OCI-LY7 (cell line): ENCODE measurements around the gene CDC37L1. TPM values are rescaled to one million over a fixed set of nuclear protein-coding genes. Genes with fewer than 3 reads are reported as not detected.

Source experiments
- BruUV-seq: library from RNA; stranded (reverse); fragments of 400-500 nt; replicated peaks from 2 replicates; lab custom pipeline; 2021; lab: Mats Ljungman, UMichigan
- CTCF ChIA-PET: fragments of 300-600 bp; sonication (Branson Sonifier 250); formaldehyde crosslinking; loops from one replicate; lab custom pipeline; 2022; ENCODE audit warnings: antibody characterized with exemption; ENCODE audit not compliant: unreplicated experiment; lab: Charles Lee
- POLR2A ChIA-PET: fragments of 300-600 bp; sonication (Branson Sonifier 250); formaldehyde crosslinking; loops from one replicate; lab custom pipeline; 2022; ENCODE audit warnings: antibody characterized with exemption; lab: Charles Lee
- DNase-seq: peaks from one replicate; pipeline ENCODE4 v3.0.0-alpha.2; 2015; ENCODE audit warnings: low spot score
- H2AFZ ChIP-seq: fragments of 200-600 bp; sonication (generic), shearing (Covaris generic); 2 replicates; pipeline ENCODE4 v1.6.1; 2014; ENCODE audit warnings: mild to moderate bottlenecking, antibody characterized with exemption, low read length, moderate library complexity
- H3K27ac ChIP-seq: fragments of 200-600 bp; sonication (generic); 2 replicates; pipeline ENCODE4 v1.5.1; 2014; ENCODE audit warnings: mixed run types, low read depth, mild to moderate bottlenecking, moderate library complexity, low read length, inconsistent platforms; ENCODE audit not compliant: poor library complexity, severe bottlenecking
- H3K36me3 ChIP-seq: fragments of 200-600 bp; sonication (generic); 2 replicates; pipeline ENCODE4 v1.6.1; 2014; ENCODE audit warnings: mild to moderate bottlenecking, antibody characterized with exemption, low read length, moderate library complexity, mixed read lengths; ENCODE audit not compliant: insufficient read depth
- H3K4me1 ChIP-seq: fragments of 200-600 bp; sonication (generic); 2 replicates; pipeline ENCODE4 v1.5.1; 2014; ENCODE audit warnings: mild to moderate bottlenecking, low read length; ENCODE audit not compliant: insufficient read depth, poor library complexity, severe bottlenecking
- H3K4me2 ChIP-seq: fragments of 200-600 bp; sonication (generic); 2 replicates; pipeline ENCODE4 v1.6.1; 2014; ENCODE audit warnings: mild to moderate bottlenecking, low read length
- H3K4me3 ChIP-seq: fragments of 200-600 bp; sonication (generic); 2 replicates; pipeline ENCODE4 v1.5.1; 2014; ENCODE audit warnings: mild to moderate bottlenecking, low read depth, low read length; ENCODE audit not compliant: poor library complexity, severe bottlenecking
- H3K79me2 ChIP-seq: fragments of 200-600 bp; sonication (generic); 2 replicates; pipeline ENCODE4 v1.6.1; 2016; ENCODE audit warnings: low read depth, mild to moderate bottlenecking, low read length, moderate library complexity, mixed read lengths; ENCODE audit not compliant: insufficient read depth
- H3K9me2 ChIP-seq: fragments of 200-600 bp; sonication (generic); 2 replicates; pipeline ENCODE4 v1.6.1; 2016; ENCODE audit warnings: mild to moderate bottlenecking, low read length, mixed read lengths; ENCODE audit not compliant: insufficient read depth
- H3K9me3 ChIP-seq: fragments of 200-600 bp; sonication (generic); 2 replicates; pipeline ENCODE4 v1.6.1; 2014; ENCODE audit warnings: mild to moderate bottlenecking, mixed run types, low read length, mixed read lengths
- H4K20me1 ChIP-seq: fragments of 200-600 bp; sonication (generic); 2 replicates; pipeline ENCODE4 v1.6.1; 2014; ENCODE audit warnings: mild to moderate bottlenecking, antibody characterized with exemption, low read length, moderate library complexity, mixed read lengths; ENCODE audit not compliant: insufficient read depth
- EZH2phosphoT487 ChIP-seq: fragments of 200-600 bp; sonication (generic); IDR thresholded peaks from 2 replicates; pipeline ENCODE4 v1.6.1; 2018; ENCODE audit warnings: low read depth, borderline replicate concordance, mild to moderate bottlenecking, mixed run types, antibody characterized with exemption, low read length, moderate library complexity, mixed read lengths
- intact Hi-C: fragments of 100-400 bp; cut with micrococcal nuclease; formaldehyde crosslinking; loops from one replicate; pipeline ENCODE4 v1.10.0; 2022; ENCODE audit not compliant: unreplicated experiment
- total RNA-seq, 2 experiments: library from RNA; depleted of rRNA in 1 of 2; stranded (reverse); fragments of >200 nt in 1 of 2; shearing (Covaris generic) in 1 of 2; gene quantifications; 2 replicates each; pipeline ENCODE4 v1.2.3, GENCODE V29; 2014 to 2022
- TF ChIP-seq, protein P1 (sequence below): fragments of 200-600 bp; sonication (generic); conservative IDR thresholded peaks from 2 replicates; pipeline ENCODE4 v1.5.1; 2014; ENCODE audit warnings: mild to moderate bottlenecking, antibody characterized with exemption, low read length, moderate library complexity, mixed read lengths

CDC37L1 gene
- total RNA-seq, 2 experiments from 2014 or later: 9.3 to 11.7 TPM

GRCh38 chr9:4740638-4741364 lies 61.4 kb downstream of the CDC37L1 start, which contains the start of gene AK3:
AK3 (minus strand) TSS chr9:4741202; CDS start chr9:4741087, 115 bp downstream.
- no peaks in the 10 kb centered on the region for H3K9me3 ChIP-seq
- intact Hi-C loops: loop anchor here (1.0 to 5.0 kb wide), 6 partner anchors 52 to 696 kb away; partner anchors contain the start of genes CDC37L1, JAK2, PLGRKT and PLPP6
- no peaks in the 10 kb centered on the region for H3K9me2 ChIP-seq
- H3K4me3 ChIP-seq: peak within 1 kb of the TSS; percentile 86
- no TSS peak for BruUV-seq
- peak within 1 kb of the TSS; percentile 89 for H2AFZ ChIP-seq
- H3K4me1 ChIP-seq: peaks cover 23% of the 10 kb centered on the region
- H4K20me1 ChIP-seq: peaks cover 3% of the 10 kb centered on the region; the same call in 1 of the 2 replicates
- CTCF ChIA-PET: interaction anchor here (0.5 to 1.4 kb wide), 2 partner anchors 10 to 20 kb away, joined by 3 read pairs; no protein-coding TSS in a partner anchor
- no peaks in the 10 kb centered on the region for H3K36me3 ChIP-seq
- peak; percentile 94 for DNase-seq
- peak within 1 kb of the TSS; percentile 76 for H3K4me2 ChIP-seq
- TF ChIP-seq EZH2phosphoT487: no peak
- TF ChIP-seq, protein P1, sequence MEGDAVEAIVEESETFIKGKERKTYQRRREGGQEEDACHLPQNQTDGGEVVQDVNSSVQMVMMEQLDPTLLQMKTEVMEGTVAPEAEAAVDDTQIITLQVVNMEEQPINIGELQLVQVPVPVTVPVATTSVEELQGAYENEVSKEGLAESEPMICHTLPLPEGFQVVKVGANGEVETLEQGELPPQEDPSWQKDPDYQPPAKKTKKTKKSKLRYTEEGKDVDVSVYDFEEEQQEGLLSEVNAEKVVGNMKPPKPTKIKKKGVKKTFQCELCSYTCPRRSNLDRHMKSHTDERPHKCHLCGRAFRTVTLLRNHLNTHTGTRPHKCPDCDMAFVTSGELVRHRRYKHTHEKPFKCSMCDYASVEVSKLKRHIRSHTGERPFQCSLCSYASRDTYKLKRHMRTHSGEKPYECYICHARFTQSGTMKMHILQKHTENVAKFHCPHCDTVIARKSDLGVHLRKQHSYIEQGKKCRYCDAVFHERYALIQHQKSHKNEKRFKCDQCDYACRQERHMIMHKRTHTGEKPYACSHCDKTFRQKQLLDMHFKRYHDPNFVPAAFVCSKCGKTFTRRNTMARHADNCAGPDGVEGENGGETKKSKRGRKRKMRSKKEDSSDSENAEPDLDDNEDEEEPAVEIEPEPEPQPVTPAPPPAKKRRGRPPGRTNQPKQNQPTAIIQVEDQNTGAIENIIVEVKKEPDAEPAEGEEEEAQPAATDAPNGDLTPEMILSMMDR: peak; percentile 49
- peaks cover 47% of the 10 kb centered on the region for H3K79me2 ChIP-seq
- POLR2A ChIA-PET: interaction anchor here (0.6 to 2.6 kb wide), 16 partner anchors 8 to 742 kb away, joined by 3 to 10 read pairs (median 4); partner anchors contain the start of genes PLGRKT, PLPP6 and RCL1
- peak within 1 kb of the TSS; percentile 61 for H3K27ac ChIP-seq

DNA sequence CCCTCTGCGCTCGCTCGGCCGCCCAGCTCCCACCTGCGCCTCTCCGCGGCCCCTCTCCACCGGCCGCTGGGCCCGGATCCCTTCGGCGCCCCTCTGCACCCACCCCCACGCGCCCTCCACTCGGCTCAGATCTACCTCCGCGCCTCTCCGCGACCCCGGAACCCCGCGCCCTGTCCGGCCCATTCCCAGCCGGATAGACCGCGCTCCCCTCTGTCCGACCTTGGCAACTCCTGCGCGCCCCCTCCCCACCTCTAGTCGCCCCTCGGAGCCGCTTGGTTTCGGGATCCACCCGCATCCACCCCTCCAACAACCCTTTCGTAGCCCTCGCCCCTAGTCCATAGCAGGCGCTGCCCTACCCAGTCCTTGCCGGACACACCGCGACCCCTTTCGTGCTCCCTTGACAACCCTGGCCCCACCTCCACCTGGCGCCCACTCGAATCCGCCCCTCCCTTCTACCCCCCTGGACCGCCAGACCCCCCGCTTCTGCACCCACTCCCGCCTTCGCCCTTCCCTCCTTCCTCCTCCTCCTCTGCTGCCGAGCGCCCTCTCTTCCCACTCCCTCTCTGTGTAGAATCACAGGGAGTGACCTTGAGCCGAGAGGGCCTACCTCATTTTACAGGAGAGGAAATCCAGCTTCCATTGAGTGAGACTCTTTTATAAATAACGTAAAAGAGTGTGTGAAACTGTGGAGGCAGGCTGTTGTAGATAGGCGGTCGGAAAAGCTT lies 62.2 kb downstream of the CDC37L1 start:
- Histone ChIP-seq H3K9me2 (no peaks in the 10 kb centered on the region), H3K9me3 (no peaks in the 10 kb centered on the region), H3K79me2 (peaks cover 40% of the 10 kb centered on the region), H3K4me2 (peak overlapping the region; percentile 76), H4K20me1 (peaks cover 3% of the 10 kb centered on the region; the same call in 1 of the 2 replicates), H3K27ac (no peak overlapping the region), H2AFZ (peak overlapping the region; percentile 75), H3K4me3 (peak overlapping the region; percentile 86), H3K4me1 (peaks cover 23% of the 10 kb centered on the region), H3K36me3 (no peaks in the 10 kb centered on the region)
- DNase-seq: peak; percentile 28
- CTCF ChIA-PET: interaction anchor here (1.4 kb wide), 1 partner anchor 10 kb away, joined by 3 read pairs; no protein-coding TSS in a partner anchor
- intact Hi-C loops: loop anchor here (1.0 to 5.0 kb wide), 4 partner anchors 51 to 696 kb away; partner anchors contain the start of genes JAK2, PLGRKT and RCL1
- TF ChIP-seq EZH2phosphoT487: no peak
- TF ChIP-seq, protein P1: 0 out of 2 replicates have a peak, but pooled peaks have one; percentile 9
- POLR2A ChIA-PET: interaction anchor here (1.1 to 2.6 kb wide), 10 partner anchors 9 to 887 kb away, joined by 3 to 10 read pairs (median 4); partner anchors contain the start of genes PLGRKT, RCL1 and RIC1
- no TSS peak for BruUV-seq
